Measurements from ENCODE around the gene IL1RAPL1. TPM values are rescaled to one million over a fixed set of nuclear protein-coding genes. Genes with fewer than 3 reads are reported as not detected.

IL1RAPL1 gene
- total RNA-seq, 1 donor from 2014 or later = 0.16 TPM

- Histone ChIP-seq H3K27ac (ENCODE audit: low read depth, low read length) (no peak overlapping the region), H2AFZ (ENCODE audit: low read depth, low read length) (no peak overlapping the region), H3K9ac (ENCODE audit: low read length) (no peak overlapping the region), H3K4me3 (ENCODE audit: insufficient read depth, low read depth, low read length) (no peak overlapping the region), H3K4me2 (ENCODE audit: low read length) (no peak overlapping the region), H3K79me2 (ENCODE audit: insufficient read depth, low read length) (no peaks in the 10 kb centered on the region), H3K4me1 (ENCODE audit: insufficient read depth, low read length) (no peaks in the 10 kb centered on the region), H3K27me3 (ENCODE audit: insufficient read depth, low read length) (no peaks in the 10 kb centered on the region), H3K9me3 (ENCODE audit: insufficient read depth, low read depth, low read length) (no peaks in the 10 kb centered on the region), H4K20me1 (ENCODE audit: insufficient read depth, low read length) (no peaks in the 10 kb centered on the region), H3K36me3 (ENCODE audit: insufficient read depth, low read length) (no peaks in the 10 kb centered on the region)
- no peak overlapping the region for H3K27ac Mint-ChIP-seq (ENCODE audit: unreplicated experiment)
- no peaks in the 10 kb centered on the region for H3K9me3 Mint-ChIP-seq (ENCODE audit: unreplicated experiment)
- no peak overlapping the region for H3K4me3 Mint-ChIP-seq (ENCODE audit: unreplicated experiment)
- no peaks in the 10 kb centered on the region for H3K4me1 Mint-ChIP-seq (ENCODE audit: low read depth, unreplicated experiment)
- H3K27me3 Mint-ChIP-seq (ENCODE audit: low read depth, unreplicated experiment) = no peaks in the 10 kb centered on the region
- DNase-seq (ENCODE audit: low read depth) (no peak), FAIRE-seq (no peak)
- TF ChIP-seq CTCF (IDR thresholded peaks at IDR 0.05; ENCODE audit: insufficient read depth, low read depth, low read length) (no peak), EZH2 (IDR thresholded peaks at IDR 0.05; ENCODE audit: insufficient read depth, low read length) (no peak)
- H3K36me3 Mint-ChIP-seq (ENCODE audit: low read depth, unreplicated experiment) = no peaks in the 10 kb centered on the region
These were observed 1055.9 kb downstream of the IL1RAPL1 start for GRCh38 chrX:29643181-29643580.

GRCh38 chrX:29648161-29648560, 1060.9 kb downstream of the IL1RAPL1 start:
- Mint-ChIP-seq H3K36me3 (ENCODE audit: low read depth, unreplicated experiment) (no peaks in the 10 kb centered on the region), H3K4me1 (ENCODE audit: low read depth, unreplicated experiment) (peaks cover 5% of the 10 kb centered on the region), H3K27ac (ENCODE audit: unreplicated experiment) (no peak overlapping the region), H3K4me3 (ENCODE audit: unreplicated experiment) (no peak overlapping the region), H3K27me3 (ENCODE audit: low read depth, unreplicated experiment) (no peaks in the 10 kb centered on the region), H3K9me3 (ENCODE audit: unreplicated experiment) (no peaks in the 10 kb centered on the region)
- Histone ChIP-seq H3K36me3 (ENCODE audit: insufficient read depth, low read length) (no peaks in the 10 kb centered on the region), H2AFZ (ENCODE audit: low read depth, low read length) (no peak overlapping the region), H3K4me1 (ENCODE audit: insufficient read depth, low read length) (peaks cover 4% of the 10 kb centered on the region), H3K9me3 (ENCODE audit: insufficient read depth, low read depth, low read length) (no peaks in the 10 kb centered on the region), H3K27ac (ENCODE audit: low read depth, low read length) (no peak overlapping the region), H3K79me2 (ENCODE audit: insufficient read depth, low read length) (no peaks in the 10 kb centered on the region), H4K20me1 (ENCODE audit: insufficient read depth, low read length) (no peaks in the 10 kb centered on the region), H3K4me3 (ENCODE audit: insufficient read depth, low read depth, low read length) (no peak overlapping the region), H3K4me2 (ENCODE audit: low read length) (no peak overlapping the region), H3K9ac (ENCODE audit: low read length) (no peak overlapping the region), H3K27me3 (ENCODE audit: insufficient read depth, low read length) (no peaks in the 10 kb centered on the region)
- FAIRE-seq (peak; percentile 45), DNase-seq (ENCODE audit: low read depth) (no peak)
- no peak for TF ChIP-seq CTCF (IDR thresholded peaks at IDR 0.05; ENCODE audit: insufficient read depth, low read depth, low read length)
- no peak for TF ChIP-seq EZH2 (IDR thresholded peaks at IDR 0.05; ENCODE audit: insufficient read depth, low read length)

GRCh38 chrX:29652484-29652883, 1065.2 kb downstream of the IL1RAPL1 start:
- Mint-ChIP-seq H3K4me3 (ENCODE audit: unreplicated experiment) (no peak overlapping the region), H3K9me3 (ENCODE audit: unreplicated experiment) (no peaks in the 10 kb centered on the region), H3K27ac (ENCODE audit: unreplicated experiment) (peak overlapping the region; percentile 5), H3K4me1 (ENCODE audit: low read depth, unreplicated experiment) (peaks cover 5% of the 10 kb centered on the region), H3K27me3 (ENCODE audit: low read depth, unreplicated experiment) (no peaks in the 10 kb centered on the region), H3K36me3 (ENCODE audit: low read depth, unreplicated experiment) (no peaks in the 10 kb centered on the region)
- H3K4me3 ChIP-seq (ENCODE audit: insufficient read depth, low read depth, low read length) = no peak overlapping the region
- no peak overlapping the region for H3K27ac ChIP-seq (ENCODE audit: low read depth, low read length)
- H3K9ac ChIP-seq (ENCODE audit: low read length) = no peak overlapping the region
- H3K27me3 ChIP-seq (ENCODE audit: insufficient read depth, low read length) = no peaks in the 10 kb centered on the region
- peak overlapping the region; percentile 63 for H3K4me2 ChIP-seq (ENCODE audit: low read length)
- H3K9me3 ChIP-seq (ENCODE audit: insufficient read depth, low read depth, low read length) = no peaks in the 10 kb centered on the region
- H3K36me3 ChIP-seq (ENCODE audit: insufficient read depth, low read length) = no peaks in the 10 kb centered on the region
- no peaks in the 10 kb centered on the region for H3K79me2 ChIP-seq (ENCODE audit: insufficient read depth, low read length)
- DNase-seq (ENCODE audit: low read depth) (peak; percentile 86), FAIRE-seq (no peak)
- no peak for TF ChIP-seq CTCF (IDR thresholded peaks at IDR 0.05; ENCODE audit: insufficient read depth, low read depth, low read length)
- TF ChIP-seq EZH2 (IDR thresholded peaks at IDR 0.05; ENCODE audit: insufficient read depth, low read length) = no peak
- H2AFZ ChIP-seq (ENCODE audit: low read depth, low read length) = no peak overlapping the region
- H4K20me1 ChIP-seq (ENCODE audit: insufficient read depth, low read length) = no peaks in the 10 kb centered on the region
- peaks cover 4% of the 10 kb centered on the region for H3K4me1 ChIP-seq (ENCODE audit: insufficient read depth, low read length)
